ENCODE data around the gene SLC8A2. TPM values are rescaled to one million over a fixed set of nuclear protein-coding genes. Genes with fewer than 3 reads are reported as not detected.
A peak's percentile ranks its signal among the peaks of the same experiment; 100 is the strongest.

Gene SLC8A2
- total RNA-seq, 2 experiments from 2014 or later = 0.18 to 0.43 TPM

GRCh38 chr19:47422417-47423163, 49.1 kb downstream of the SLC8A2 start:
- no peak for DNase-seq
- Mint-ChIP-seq H3K27me3 (peaks cover 66% of the 10 kb centered on the region), H3K36me3 (ENCODE audit: low read depth) (no peaks in the 10 kb centered on the region), H3K27ac (no peak overlapping the region), H3K4me3 (no peak overlapping the region), H3K4me1 (ENCODE audit: low read depth) (peaks cover 24% of the 10 kb centered on the region), H3K9me3 (no peaks in the 10 kb centered on the region)
- TF ChIP-seq, protein P1, sequence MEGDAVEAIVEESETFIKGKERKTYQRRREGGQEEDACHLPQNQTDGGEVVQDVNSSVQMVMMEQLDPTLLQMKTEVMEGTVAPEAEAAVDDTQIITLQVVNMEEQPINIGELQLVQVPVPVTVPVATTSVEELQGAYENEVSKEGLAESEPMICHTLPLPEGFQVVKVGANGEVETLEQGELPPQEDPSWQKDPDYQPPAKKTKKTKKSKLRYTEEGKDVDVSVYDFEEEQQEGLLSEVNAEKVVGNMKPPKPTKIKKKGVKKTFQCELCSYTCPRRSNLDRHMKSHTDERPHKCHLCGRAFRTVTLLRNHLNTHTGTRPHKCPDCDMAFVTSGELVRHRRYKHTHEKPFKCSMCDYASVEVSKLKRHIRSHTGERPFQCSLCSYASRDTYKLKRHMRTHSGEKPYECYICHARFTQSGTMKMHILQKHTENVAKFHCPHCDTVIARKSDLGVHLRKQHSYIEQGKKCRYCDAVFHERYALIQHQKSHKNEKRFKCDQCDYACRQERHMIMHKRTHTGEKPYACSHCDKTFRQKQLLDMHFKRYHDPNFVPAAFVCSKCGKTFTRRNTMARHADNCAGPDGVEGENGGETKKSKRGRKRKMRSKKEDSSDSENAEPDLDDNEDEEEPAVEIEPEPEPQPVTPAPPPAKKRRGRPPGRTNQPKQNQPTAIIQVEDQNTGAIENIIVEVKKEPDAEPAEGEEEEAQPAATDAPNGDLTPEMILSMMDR (IDR thresholded peaks at IDR 0.05) = no peak
- POLR2A ChIA-PET = no interaction called here
- ATAC-seq = no peak
- intact Hi-C loops (cut with micrococcal nuclease) = no loop called here
- CTCF ChIA-PET = no interaction called here

GRCh38 chr19:47421844-47422395, 49.8 kb downstream of the SLC8A2 start:
- peak; percentile 28 for ATAC-seq
- CTCF ChIA-PET = no interaction called here
- peaks cover 26% of the 10 kb centered on the region for H3K4me1 Mint-ChIP-seq (ENCODE audit: low read depth)
- H3K9me3 Mint-ChIP-seq = no peaks in the 10 kb centered on the region
- H3K36me3 Mint-ChIP-seq (ENCODE audit: low read depth) = no peaks in the 10 kb centered on the region
- TF ChIP-seq, protein P1 (IDR thresholded peaks at IDR 0.05) = no peak
- peaks cover 71% of the 10 kb centered on the region for H3K27me3 Mint-ChIP-seq
- no peak overlapping the region for H3K4me3 Mint-ChIP-seq
- intact Hi-C loops (cut with micrococcal nuclease) = no loop called here
- POLR2A ChIA-PET = no interaction called here
- no peak overlapping the region for H3K27ac Mint-ChIP-seq
- peak; percentile 56 for DNase-seq

DNA sequence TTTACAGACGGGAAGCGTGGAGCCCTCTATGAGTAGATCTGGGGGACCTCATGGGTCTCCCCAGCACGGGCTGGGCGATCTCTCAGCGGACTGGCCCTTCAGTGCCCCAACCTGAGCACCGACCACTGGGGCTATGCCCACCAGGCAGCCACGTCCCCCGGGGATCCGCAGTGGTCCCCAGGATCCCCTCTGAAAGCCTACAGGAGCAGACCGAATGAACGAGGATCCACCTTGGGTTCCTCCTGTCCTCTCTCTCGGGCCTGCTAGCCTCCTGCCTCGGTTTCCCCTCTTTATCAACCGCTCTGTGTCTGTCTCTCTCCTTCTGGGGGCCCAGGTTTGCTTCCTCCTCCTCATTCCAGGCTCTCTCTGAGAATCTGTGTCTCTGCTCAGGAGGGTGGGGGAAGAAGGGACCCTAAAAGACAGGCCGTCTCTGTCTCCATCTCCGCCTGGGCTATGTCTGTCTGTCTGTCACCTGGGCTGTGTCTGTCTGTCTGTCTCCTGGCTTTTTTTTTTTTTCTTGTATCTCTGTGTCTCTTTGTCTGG, 50.4 kb downstream of the SLC8A2 start:
- ATAC-seq (no peak), DNase-seq (no peak)
- Mint-ChIP-seq H3K9me3 (no peaks in the 10 kb centered on the region), H3K36me3 (ENCODE audit: low read depth) (no peaks in the 10 kb centered on the region), H3K4me1 (ENCODE audit: low read depth) (peaks cover 26% of the 10 kb centered on the region), H3K27ac (no peak overlapping the region), H3K27me3 (peaks cover 73% of the 10 kb centered on the region), H3K4me3 (no peak overlapping the region)
- intact Hi-C loops (cut with micrococcal nuclease) = no loop called here
- TF ChIP-seq, protein P1 (IDR thresholded peaks at IDR 0.05) = no peak
- ChIA-PET CTCF (no interaction called here), POLR2A (interaction anchor here (1.2 kb wide), 1 partner anchor 64 kb away, joined by 4 read pairs; no protein-coding TSS in a partner anchor)

GRCh38 chr19:47419789-47420188, 51.9 kb downstream of the SLC8A2 start:
- DNase-seq (no peak), ATAC-seq (no peak)
- Mint-ChIP-seq H3K27ac (no peak overlapping the region), H3K36me3 (ENCODE audit: low read depth) (no peaks in the 10 kb centered on the region), H3K27me3 (peaks cover 75% of the 10 kb centered on the region), H3K4me1 (ENCODE audit: low read depth) (peaks cover 26% of the 10 kb centered on the region), H3K9me3 (no peaks in the 10 kb centered on the region), H3K4me3 (no peak overlapping the region)
- intact Hi-C loops (cut with micrococcal nuclease) = no loop called here
- TF ChIP-seq, protein P1 (IDR thresholded peaks at IDR 0.05) = no peak
- POLR2A ChIA-PET = interaction anchor here (1.2 kb wide), 1 partner anchor 65 kb away, joined by 4 read pairs; no protein-coding TSS in a partner anchor
- CTCF ChIA-PET = no interaction called here

Measured in activated CD8-positive, alpha-beta T cell treated with anti-CD3 and anti-CD28 coated beads for 36 hours (primary cell).